Breast epithelium (tissue), 4 donors: ENCODE measurements around the gene TBC1D22B. TPM values are rescaled to one million over a fixed set of nuclear protein-coding genes. Genes with fewer than 3 reads are reported as not detected.

Experiments used
- DNase-seq, 2 donors: peaks; one replicate each; pipeline ENCODE4 v3.0.0-alpha.2; 2019; ENCODE audit warnings: low spot score in 2 of 2
- H3K27ac ChIP-seq, 2 donors: fragments of 200-600 bp; sonication (generic) in 1 of 2; one replicate each; pipeline ENCODE4 v1.5.1; 2016 to 2019; ENCODE audit warnings: mild to moderate bottlenecking in 1 of 2
- H3K27me3 ChIP-seq, 2 donors: fragments of 200-600 bp; sonication (generic) in 1 of 2; one replicate each; pipeline versions ENCODE4 v1.5.1 to v1.6.0; 2017 to 2019; ENCODE audit warnings: control low read depth in 1 of 2, mild to moderate bottlenecking in 1 of 2
- H3K36me3 ChIP-seq: fragments of 200-600 bp; one replicate; pipeline ENCODE4 v1.5.1; 2019
- H3K4me1 ChIP-seq, 2 donors: fragments of 200-600 bp; sonication (generic); one replicate each; pipeline ENCODE4 v1.5.1; 2016 to 2019; ENCODE audit warnings: control low read depth in 1 of 2
- H3K4me3 ChIP-seq, 3 donors: fragments of 200-600 bp; sonication (generic); 1 replicate in 2 of 3; 2 replicates in 1 of 3; pipeline ENCODE4 v1.5.1; 2016 to 2019; ENCODE audit warnings: mild to moderate bottlenecking in 3 of 3, moderate library complexity in 2 of 3
- H3K9me3 ChIP-seq, 2 donors: fragments of 200-600 bp; sonication (generic) in 1 of 2; one replicate each; pipeline ENCODE4 v1.5.1; 2016 to 2019; ENCODE audit warnings: control low read depth in 1 of 2
- POLR2A ChIP-seq: fragments of 450-650 bp; IDR thresholded peaks from one replicate; pipeline ENCODE4 v1.6.1; 2016; ENCODE audit warnings: antibody characterized with exemption, mild to moderate bottlenecking, moderate library complexity
- POLR2AphosphoS5 ChIP-seq, 3 donors: sonication (generic); formaldehyde crosslinking; IDR thresholded peaks; one replicate each; pipeline ENCODE4 v1.6.1; 2017; ENCODE audit warnings: antibody characterized with exemption in 3 of 3
- intact Hi-C: fragments of 100-400 bp; cut with DNase I; formaldehyde crosslinking; loops from one replicate; pipeline ENCODE4 v1.15.1; 2023; ENCODE audit warnings: low total_unique reads
- total RNA-seq, 3 donors: library from RNA; depleted of rRNA; stranded (reverse); fragments of >200 nt; gene quantifications; one replicate each; pipeline ENCODE4 v1.1.0, GENCODE V29; 2016
- TF ChIP-seq, protein P1 (sequence below), 3 donors: fragments of 450-650 bp; IDR thresholded peaks; one replicate each; pipeline ENCODE4 v1.5.1; 2016 to 2017; ENCODE audit warnings: antibody characterized with exemption in 3 of 3, mild to moderate bottlenecking in 3 of 3, moderate library complexity in 3 of 3

Gene TBC1D22B
- total RNA-seq, 3 donors from 2014 or later = 5.8 to 12.4 (median 8.8) TPM

DNA sequence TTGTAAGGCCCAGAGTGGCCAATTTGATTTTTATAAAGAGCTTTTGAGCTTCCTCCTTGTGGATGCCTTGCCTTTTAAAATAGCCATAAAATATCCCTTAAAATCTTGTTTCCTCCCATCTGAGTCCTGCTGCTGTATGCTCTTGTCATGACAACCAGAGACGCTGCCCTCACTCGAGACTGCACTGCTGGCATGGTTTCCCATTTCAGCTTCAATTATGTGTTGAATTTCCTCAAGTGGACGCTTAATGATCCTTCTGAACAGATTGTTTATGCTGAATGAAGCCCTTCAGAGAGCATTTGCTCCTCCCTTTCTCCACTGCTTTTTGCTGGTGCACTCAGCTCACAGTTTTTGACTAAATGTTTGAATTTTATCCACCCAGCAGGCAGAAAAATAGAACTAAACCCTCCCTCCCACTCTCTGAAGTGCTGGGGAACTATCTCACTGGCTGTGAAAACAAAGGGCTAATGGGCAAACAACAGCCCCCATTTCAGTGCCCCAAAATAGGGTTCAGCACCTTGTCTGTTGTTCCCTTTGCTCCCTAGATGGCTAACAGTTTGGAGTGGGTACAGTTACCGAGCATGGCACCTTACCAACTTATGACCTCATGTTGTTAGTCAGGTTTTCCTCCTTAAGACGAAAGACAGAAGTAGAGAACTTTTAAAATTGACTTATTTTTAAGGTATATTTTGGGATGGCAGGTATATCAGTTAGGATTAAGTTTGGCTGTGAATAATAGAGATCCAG, 50.7 kb downstream of the TBC1D22B start:
- Histone ChIP-seq H3K4me1 (no peaks in the 10 kb centered on the region), H3K27me3 (no peaks in the 10 kb centered on the region), H3K27ac (peak overlapping the region; percentile 45 to 59), H3K4me3 (no peak overlapping the region), H3K36me3 (no peaks in the 10 kb centered on the region), H3K9me3 (no peaks in the 10 kb centered on the region)
- TF ChIP-seq POLR2AphosphoS5 (IDR thresholded peaks at IDR 0.05) (no peak), POLR2A (no peak)
- TF ChIP-seq, protein P1, sequence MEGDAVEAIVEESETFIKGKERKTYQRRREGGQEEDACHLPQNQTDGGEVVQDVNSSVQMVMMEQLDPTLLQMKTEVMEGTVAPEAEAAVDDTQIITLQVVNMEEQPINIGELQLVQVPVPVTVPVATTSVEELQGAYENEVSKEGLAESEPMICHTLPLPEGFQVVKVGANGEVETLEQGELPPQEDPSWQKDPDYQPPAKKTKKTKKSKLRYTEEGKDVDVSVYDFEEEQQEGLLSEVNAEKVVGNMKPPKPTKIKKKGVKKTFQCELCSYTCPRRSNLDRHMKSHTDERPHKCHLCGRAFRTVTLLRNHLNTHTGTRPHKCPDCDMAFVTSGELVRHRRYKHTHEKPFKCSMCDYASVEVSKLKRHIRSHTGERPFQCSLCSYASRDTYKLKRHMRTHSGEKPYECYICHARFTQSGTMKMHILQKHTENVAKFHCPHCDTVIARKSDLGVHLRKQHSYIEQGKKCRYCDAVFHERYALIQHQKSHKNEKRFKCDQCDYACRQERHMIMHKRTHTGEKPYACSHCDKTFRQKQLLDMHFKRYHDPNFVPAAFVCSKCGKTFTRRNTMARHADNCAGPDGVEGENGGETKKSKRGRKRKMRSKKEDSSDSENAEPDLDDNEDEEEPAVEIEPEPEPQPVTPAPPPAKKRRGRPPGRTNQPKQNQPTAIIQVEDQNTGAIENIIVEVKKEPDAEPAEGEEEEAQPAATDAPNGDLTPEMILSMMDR (IDR thresholded peaks at IDR 0.05) = no peak
- intact Hi-C loops = no loop called here
- DNase-seq = no peak

DNA sequence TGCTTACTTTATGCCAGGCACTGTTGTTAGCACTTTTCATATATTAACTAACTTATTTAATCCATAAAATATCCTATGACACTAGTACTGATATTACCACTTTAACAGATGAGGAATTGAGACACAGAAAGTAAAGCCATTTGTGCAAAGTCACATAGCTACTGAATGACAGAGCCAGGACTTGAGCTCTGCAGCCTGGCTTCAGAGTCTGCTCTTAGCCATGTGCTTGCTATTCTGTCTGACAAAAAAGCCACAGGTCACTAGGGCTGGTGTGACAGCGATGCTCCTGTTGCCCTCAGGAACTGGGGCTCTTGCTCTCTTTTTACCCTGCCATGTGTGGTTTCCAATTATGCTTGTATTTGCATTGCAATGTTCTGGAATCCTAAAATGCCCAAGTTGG, 51.5 kb downstream of the TBC1D22B start:
- TF ChIP-seq, protein P1 (IDR thresholded peaks at IDR 0.05) = no peak
- TF ChIP-seq POLR2AphosphoS5 (IDR thresholded peaks at IDR 0.05) (no peak), POLR2A (no peak)
- H3K27ac ChIP-seq = no peak overlapping the region
- intact Hi-C loops = no loop called here
- no peaks in the 10 kb centered on the region for H3K27me3 ChIP-seq
- no peaks in the 10 kb centered on the region for H3K4me1 ChIP-seq
- no peak overlapping the region for H3K4me3 ChIP-seq
- H3K36me3 ChIP-seq = no peaks in the 10 kb centered on the region
- no peak for DNase-seq
- no peaks in the 10 kb centered on the region for H3K9me3 ChIP-seq

DNA sequence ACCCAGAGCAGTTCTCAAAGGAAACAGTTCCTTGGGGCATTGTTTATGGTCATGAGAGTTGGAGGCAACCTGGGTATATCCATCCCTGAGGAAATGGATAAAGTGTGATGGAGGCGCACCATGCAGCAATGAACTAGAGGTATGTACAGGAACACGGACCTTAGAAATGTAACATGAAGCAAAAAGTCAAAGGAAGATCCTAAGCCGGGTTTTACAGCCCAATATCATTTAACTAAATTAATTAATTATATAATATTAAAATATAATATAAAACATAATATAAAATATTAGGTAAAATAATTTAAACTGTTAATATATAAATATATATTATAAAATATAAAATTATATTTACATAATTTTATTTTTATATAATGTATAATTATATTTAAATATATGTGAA, 52.1 kb downstream of the TBC1D22B start:
- no peak overlapping the region for H3K27ac ChIP-seq
- no peaks in the 10 kb centered on the region for H3K27me3 ChIP-seq
- no peaks in the 10 kb centered on the region for H3K36me3 ChIP-seq
- H3K4me3 ChIP-seq = no peak overlapping the region
- no peaks in the 10 kb centered on the region for H3K4me1 ChIP-seq
- TF ChIP-seq POLR2A (no peak), POLR2AphosphoS5 (IDR thresholded peaks at IDR 0.05) (no peak)
- TF ChIP-seq, protein P1 (IDR thresholded peaks at IDR 0.05) = no peak
- no peaks in the 10 kb centered on the region for H3K9me3 ChIP-seq
- intact Hi-C loops = no loop called here
- DNase-seq = no peak

DNA sequence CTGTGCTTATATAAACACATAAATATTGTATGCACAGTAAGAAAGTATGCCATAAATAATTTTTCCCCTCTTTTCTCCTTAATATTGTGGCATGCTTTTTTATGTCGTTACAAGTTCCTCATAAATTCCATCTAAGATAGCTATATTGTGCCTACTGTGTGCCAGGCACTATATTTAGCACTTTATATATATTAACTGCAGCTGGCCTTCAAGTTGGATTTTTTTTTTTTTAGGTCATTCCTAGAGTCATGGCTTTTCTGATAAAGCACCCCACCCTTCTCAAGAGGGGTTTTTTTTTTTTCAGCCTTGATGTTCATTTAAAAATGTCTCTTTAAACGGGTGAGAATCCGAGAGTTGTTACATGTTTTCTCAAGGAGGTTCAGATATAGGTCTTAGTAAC, 53.4 kb downstream of the TBC1D22B start:
- no peak for TF ChIP-seq POLR2AphosphoS5 (IDR thresholded peaks at IDR 0.05)
- TF ChIP-seq POLR2A = no peak
- TF ChIP-seq, protein P1 (IDR thresholded peaks at IDR 0.05) = no peak
- Histone ChIP-seq H3K9me3 (no peaks in the 10 kb centered on the region), H3K27ac (no peak overlapping the region), H3K4me3 (no peak overlapping the region), H3K4me1 (no peaks in the 10 kb centered on the region), H3K36me3 (no peaks in the 10 kb centered on the region), H3K27me3 (no peaks in the 10 kb centered on the region)
- DNase-seq = no peak
- intact Hi-C loops = no loop called here

DNA sequence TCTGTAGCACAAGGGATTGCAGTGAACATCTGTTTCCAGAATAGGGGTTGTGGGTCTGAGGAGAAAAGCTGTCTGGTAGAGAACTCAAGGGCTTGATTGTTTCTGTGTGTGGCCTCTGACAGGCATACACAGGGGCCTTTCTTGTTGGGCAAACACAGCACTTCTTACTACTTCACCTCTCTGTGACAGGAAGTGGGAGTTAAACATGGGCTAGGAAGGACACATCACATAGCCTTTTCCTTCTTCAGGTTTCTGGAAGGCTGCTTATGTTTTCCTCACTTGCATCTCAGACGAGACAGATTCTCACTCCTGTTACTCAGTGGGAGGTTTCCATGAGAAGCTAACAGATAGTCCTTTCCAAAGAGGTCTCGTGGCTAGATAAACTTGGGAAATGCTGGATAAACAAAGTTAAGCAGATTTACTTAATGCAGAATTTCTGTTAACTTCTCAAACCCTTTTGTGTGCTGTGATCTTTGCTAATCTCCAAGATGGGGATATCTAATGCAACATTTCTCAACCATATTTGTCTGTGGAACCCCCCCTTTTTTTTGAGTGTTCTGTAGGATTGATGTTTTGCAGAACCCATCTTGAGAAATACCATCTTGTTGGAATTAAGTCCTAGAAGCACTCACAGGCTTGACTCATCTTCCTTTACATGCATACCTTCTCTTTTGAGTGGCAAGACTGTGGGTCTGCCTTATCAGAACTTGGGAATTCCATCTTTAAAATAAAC, 54.3 kb downstream of the TBC1D22B start:
- H3K4me1 ChIP-seq = no peaks in the 10 kb centered on the region
- H3K9me3 ChIP-seq = no peaks in the 10 kb centered on the region
- no peak overlapping the region for H3K27ac ChIP-seq
- H3K4me3 ChIP-seq = no peak overlapping the region
- intact Hi-C loops = no loop called here
- TF ChIP-seq POLR2A (no peak), POLR2AphosphoS5 (IDR thresholded peaks at IDR 0.05) (no peak)
- TF ChIP-seq, protein P1 (IDR thresholded peaks at IDR 0.05) = no peak
- H3K27me3 ChIP-seq = no peaks in the 10 kb centered on the region
- no peak for DNase-seq
- H3K36me3 ChIP-seq = no peaks in the 10 kb centered on the region
